ENCODE measurements around the gene ACTR2.
A peak's percentile ranks its signal among the peaks of the same experiment; 100 is the strongest.

Gene ACTR2

DNA sequence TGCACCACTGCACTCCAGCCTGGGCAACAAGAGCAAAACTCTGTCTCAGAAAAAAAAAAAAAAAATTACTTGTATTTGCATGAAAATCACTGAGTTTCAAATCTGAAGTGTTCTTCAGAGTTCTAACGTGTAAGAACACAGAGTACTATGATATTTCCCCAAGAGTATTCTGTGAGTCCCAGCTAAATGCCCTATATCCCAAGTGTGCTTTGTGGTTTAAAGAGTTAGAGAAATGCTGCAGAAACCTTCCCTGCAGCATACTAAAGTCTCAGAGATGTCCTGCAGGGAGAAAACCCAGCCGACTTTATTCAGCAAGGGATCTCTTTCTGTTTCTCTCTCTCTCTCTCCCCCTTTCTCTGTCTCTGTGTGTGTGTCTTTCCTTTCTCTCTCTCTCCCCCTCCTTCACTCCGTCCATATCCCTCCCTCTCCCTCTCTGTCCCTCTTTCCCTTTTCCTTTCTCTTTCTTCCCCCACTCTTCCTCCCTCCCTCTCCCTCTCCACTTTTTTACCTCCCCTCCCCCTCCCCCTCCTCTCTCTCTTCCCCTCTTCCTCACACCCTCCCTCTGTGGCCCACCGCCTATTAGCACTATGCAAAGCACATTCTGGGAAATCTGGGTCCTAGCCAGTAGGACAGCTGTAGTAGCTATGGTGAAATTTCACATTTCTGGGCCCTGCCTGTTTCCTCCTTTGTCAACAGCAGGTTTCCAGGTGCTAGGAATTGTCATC, 54.2 kb downstream of the ACTR2 start:
- DNase-seq: no peak

DNA sequence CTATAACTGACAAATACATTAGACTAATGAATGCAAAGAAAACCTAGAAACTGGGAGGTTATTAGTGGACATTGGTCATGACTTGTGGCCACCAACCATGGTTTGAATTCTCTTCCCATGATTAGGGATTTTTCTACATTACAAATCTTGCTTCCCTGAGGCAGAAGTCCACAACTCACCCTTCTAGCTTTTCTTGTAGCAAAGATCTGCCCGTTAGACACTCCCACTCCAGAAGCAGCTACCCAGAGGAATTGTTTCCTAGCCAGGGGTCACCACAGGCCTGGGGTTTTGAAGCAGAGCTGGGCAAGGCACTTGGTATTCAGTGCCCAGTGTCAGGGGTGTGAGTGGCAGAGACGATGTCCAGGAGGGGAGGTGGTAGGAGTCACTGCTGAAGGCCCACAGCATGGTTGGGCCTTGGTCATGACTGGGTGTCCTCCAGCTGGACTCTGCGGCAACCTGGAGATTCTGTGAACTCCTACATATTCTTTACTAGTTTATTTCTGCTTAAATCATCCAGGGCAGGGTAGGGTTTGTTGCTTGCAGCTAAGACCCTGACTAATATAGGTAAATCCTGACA, 54.9 kb downstream of the ACTR2 start:
- no peak for DNase-seq

DNA sequence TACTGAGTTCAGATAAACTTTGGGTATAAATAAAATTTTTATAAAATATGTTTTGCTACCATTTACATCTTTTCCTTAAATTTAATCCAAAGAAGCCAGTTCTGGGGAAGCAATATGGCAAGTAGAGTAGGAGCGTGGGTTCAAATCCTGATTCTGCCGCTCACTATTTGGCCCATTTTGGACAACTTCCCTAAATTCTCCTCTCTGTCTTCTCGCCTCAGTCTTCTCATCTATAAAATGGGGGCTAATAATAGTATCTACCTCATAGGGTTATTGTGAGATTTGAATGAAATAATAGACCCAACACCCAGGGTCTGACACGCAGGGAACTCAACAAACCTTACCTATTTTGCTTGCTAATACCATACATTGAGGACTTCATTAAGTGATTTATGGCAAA, 59.7 kb downstream of the ACTR2 start:
- no peak for DNase-seq

DNA sequence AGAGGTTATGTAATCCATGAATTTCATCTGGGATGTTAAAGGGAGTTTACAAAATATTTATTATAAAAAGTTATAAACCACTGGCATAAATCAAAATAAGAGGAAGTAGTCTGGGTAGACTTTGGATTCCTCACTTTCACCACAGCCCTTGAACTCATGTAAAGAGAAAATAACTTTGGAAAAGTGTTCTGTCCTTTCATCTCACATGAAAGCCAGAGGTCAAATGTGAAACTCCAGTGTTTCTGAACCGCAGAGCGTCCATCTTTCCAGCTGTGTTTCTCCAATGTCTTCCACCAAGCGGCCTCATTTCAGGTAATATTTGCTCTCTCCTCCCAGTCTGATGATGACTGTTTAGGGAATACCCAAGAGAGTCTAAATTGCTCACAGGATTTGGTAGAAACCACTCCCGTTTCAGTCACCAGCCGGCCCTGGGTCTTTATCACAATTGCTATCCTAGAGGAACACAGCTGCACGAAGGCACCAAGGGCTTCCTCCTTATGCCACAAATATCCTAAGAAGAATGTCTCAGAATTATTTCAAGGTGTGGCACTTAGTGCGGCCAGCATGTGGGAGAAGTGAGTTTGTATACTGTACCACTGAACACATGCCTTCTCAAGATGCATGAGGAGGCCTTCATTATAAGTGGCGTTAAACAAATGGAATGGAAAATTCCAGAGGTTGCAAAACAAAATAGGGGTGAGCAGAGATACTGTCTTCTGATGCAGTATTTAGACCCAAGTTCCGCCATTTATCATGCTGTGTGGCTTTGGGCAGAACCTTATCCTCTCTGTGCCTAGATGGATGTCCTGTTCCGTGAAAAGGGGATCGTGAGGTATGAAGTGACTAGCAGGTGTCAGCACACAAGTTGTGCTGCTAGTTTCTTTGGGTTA, 63.8 kb downstream of the ACTR2 start:
- no peak for DNase-seq

DNA sequence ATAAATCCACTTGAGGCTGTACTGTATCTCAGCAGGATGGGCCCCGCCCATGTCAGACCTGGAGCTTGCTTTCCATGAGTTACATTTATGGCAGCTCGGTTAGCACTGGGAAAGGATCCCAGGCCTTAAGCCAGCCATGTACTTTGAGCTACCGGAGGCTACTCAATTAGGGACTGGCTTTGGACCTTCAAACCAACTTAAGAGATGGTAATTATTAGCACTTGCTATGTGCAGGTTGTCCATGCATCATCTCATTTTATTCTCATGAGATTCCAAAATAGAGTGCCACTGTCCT, 64.4 kb downstream of the ACTR2 start:
- DNase-seq: no peak

DNA sequence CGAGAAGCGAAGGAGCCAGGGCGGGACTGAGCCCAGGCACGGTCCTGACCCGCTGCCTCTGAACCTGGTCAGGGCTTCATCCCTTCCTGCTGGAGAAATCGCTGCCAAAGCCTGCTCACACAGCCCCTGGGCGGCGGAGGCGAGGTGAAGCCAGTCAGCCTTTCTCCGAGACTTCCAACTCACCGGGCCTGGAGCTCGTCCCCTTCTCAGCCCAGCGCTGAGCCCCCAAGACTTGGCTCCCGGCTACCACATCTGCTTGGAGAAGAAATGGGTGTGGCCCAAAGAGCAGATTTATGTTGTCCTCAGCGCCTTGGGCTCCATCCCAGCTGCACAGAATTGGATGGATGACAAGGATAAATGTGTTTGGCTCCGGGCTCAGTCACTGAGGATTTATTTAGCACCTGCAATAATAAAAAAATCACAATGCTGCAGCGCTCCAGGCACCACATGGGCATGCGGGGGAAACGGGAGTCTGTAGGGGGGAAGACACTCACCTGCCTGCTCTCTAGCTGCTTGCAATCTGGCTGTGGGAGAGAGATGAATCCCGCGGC, 64.9 kb downstream of the ACTR2 start:
- no peak for DNase-seq

DNA sequence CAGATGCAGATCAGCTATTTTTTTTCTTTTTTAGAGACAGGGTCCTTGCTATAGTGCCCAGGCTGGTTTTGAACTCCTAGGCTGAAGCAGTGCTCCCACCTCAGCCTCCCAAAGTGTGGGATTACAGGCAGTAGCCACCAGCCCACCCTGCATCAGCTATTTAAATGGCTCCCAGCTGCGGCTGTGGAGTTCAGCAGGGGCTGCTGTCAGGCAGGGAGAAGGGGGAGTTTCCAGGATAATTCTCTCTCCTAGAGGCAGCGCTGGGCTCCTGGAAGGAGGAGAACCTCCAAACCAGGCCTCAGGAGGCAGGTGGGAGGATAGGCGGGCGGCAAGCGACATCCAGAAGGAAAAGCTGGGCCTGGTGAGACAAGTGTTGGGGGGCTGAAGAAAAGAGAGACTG, 65.7 kb downstream of the ACTR2 start:
- no peak for DNase-seq

DNA sequence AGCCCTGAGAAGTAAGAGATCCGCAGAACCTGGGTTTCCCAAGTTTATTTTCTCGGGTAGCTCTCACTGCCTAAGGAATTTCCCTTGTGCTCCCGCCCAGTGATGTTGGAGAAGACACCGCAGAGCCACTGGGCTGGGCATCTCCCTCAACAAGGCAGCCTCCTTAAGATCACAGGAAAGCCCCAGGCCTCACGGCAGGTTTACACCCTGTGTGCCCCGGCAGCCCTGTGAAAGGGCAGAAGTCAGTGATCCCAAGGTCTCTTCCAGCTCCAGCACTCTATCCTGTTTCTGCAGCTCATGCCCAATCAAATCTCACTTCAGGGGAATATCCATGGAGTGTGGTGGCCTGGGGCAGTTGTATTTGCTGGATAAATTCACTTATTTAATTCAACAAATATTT, 66.5 kb downstream of the ACTR2 start:
- DNase-seq: no peak

DNA sequence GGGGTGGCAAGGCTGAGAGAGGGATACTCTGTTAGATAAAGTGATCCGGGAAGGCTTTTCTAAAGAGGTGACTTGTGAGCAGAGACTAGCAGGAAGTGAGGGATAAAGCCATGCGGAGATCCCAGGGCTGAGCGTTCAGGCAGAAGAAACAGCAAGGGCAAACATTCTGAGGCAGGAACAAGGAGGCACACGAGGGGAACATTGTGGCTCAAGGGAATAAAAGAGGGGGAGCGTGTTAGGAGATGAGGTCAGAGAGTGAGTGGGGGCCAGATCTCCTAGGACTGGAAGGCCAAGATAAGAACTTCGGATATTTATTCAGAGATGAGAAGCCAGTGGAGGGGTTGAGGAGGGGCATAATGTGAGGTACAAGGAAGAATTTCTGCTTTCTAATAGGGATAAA, 67.1 kb downstream of the ACTR2 start:
- DNase-seq: no peak

DNA sequence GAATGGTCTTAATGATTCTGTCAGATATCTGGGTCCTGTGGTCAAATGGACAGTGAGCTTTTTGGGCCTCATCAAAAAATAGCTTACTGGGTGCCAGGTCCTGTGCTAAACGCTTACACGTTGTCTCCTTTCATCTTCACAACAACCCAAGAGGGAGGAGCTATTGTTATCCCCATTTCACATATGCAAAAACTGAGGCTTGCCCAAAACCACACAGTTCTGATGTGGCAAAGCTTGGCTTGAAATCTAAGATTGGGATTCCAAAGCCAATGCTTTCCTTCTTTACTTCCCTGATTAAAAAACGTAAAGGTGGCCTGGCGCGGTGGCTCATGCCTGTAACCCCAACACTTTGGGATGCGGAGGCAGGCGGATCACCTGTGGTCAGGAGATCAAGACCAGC, 69.3 kb downstream of the ACTR2 start:
- no peak for DNase-seq

DNA sequence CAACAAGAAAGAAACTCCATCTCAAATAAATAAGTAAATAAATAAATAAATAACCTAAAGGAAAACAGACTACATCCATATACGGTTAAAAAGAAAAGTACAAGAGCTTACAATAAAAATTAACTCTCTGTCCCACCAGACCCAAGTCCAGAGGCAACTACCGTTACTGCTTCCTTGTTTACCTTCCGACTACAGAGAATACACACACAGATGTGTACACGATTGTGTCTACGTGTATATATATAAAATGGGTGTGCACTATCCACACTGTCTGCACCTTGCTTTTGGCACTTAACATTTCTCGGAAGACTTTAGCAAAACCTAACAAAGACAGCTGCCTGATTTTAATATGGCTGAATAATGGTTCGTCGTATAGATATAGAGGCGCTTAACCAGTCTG, 69.9 kb downstream of the ACTR2 start:
- no peak for DNase-seq

DNA sequence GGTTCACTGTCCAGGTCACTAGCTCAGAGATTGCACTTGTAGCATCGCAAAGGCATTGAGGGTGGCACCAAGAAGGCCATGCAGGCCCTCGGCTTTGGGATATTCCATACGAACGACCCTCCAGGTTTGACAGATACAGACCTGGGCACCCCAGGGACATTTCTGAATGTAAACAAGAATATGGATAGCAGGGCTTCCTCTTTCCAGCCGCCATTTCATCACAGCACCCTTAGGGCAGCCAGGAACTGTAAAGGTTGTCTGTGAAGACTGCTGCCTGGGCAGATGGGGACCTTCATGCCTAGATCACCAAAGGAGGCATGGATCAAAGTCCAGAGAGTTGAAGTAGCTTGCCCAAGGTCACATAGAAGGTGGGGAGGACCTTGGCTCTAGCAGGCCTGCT, 70.5 kb downstream of the ACTR2 start:
- DNase-seq: no peak

DNA sequence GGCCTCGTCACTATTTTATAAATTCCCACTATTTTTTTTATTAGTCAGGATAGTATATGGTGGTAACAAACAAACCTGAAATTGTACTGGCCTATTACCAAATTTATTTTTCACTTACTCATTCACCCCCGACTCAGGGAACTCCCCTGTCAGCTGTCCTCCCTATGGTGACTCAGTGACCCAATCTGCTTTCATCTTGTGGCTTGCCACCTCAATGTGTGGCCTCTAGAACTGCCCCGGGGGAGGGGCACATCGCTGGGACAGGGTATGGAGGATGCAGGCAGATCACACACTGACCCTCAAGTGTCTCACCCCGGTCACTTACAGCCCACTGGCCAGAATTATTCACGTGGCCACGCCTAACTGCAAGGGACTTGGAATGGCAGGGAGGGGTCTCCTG, 71.6 kb downstream of the ACTR2 start:
- peak; percentile 78 for DNase-seq

DNA sequence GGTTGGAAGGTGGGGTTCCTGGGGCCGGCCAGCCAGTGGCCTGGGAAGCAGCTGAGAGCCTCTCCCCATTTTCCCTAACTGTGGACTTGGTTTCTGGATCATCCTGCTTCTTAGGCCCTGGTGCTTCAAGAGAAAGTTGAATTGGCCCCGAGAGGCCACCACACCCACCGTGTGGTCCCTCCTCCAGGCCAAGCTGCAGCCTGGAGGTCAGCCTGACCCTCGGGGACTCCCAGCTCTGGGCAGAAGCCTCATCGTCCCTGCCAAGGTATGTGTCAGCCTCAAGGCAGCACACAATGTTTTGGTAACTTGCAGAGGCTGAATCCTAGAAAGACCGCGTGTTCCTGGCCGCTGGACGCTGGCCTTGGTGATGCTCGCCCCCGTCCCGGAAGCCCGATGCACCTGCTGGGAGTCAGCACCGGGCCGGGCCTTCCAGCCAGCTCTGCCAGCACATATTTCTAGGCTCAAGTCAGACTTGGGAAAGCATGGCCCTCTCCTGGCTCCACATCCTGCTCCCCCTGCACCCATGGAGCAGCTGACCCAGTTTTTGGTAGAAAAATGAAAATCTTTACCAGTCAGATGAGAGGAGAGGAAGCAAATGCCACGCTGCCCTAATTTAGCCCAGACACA, 72.6 kb downstream of the ACTR2 start:
- DNase-seq: no peak

DNA sequence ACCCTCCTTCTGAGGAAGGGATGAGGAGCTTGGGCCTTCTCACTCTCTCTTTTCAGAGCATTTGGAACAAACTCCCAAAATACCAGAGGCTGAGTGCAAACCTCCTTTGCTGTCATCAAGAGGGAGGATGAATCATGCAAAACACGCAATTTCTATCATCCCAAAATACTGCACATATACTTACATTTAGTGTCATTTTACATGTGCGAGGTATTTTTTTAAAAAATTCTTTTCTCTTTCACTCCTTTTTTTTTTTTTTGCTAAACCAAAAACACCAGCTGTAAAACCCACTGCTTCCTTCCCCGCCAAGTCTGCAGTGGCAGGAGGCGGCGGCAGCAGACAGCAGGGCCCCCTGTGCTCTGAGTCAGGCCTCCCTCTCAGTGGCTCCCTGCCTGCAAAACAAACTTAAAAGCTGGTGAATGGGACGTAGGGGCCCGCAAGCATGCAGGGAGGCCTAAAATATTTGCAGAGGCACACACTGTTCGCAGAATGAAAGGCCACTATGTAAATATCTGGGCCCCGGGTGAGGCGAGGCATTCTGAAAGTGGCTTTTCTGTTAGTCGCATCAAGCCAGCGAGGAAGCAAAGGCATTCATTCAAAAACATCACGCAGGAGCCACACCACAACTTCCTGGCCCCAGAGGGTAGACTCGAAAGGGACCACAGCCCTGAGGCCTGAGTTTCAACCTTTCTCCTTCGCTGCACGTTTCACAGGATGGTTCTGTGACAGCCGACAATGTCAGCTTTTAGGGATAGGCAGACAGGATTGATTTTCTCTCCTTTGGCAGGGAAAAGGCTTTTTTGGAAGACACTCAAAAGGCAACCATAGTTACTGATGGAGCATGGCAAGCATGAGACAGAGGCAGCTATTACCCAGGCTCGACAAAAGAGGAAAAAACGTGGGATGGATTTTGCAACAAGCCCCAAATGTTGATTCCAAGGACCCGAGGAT, 73.4 kb downstream of the ACTR2 start:
- peak; percentile 82 for DNase-seq

DNA sequence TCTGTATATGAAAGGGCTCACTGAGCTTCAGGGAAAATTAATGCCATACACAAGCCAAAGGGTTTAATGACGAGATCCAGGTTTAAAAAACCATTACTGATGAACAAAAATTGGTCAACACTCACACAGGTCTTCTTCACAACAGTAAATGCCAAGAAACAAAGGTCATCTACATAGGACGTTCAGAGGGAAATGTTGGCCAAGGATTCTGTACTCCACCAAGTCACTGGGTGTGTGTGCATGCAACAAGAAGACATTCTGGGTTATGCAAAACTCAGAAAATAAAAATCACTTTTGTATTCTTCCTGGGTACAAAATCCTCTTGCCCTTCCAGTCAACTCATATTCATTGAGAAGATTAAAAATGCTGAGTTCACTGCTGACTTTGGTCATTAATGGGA, 78.3 kb downstream of the ACTR2 start:
- no peak for DNase-seq

DNA sequence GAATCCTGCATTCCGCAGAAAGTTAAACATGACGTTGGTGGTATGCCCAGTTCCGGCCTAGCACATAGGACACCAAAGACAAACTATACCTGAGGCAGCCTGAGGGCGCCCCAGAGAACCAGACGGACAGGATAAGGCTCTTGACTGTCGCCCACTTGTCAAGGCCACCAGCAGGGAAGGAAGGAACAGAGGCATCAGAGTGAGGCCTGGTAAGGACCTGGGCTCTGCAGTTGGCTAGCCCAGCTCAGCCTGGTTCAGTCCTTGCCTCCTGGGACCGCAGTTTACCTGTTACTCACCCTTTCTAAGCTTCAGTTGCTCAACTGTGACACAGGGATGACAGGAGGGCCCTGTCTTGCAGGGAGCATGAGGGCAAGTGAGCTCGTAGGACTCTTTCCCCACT, 82.1 kb downstream of the ACTR2 start:
- no peak for DNase-seq

DNA sequence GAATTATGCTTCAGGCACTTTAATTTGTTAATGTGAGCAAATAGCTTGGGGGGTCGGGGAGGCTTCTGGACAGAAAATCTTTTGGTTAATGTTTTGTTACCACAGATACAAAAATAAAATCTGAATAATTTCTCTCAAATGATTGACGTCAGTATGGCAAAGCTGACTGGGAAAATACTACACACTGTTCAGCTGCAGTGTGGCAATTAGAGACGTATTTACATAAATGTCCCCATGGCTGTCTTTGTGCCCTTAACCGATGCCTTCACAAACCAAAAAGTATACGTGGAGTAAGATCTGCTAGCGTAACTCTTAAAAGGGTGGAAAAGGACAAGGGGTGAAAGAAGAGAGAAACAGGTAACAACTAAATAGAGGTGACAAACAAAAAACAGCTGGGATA, 83.4 kb downstream of the ACTR2 start:
- DNase-seq: no peak

DNA sequence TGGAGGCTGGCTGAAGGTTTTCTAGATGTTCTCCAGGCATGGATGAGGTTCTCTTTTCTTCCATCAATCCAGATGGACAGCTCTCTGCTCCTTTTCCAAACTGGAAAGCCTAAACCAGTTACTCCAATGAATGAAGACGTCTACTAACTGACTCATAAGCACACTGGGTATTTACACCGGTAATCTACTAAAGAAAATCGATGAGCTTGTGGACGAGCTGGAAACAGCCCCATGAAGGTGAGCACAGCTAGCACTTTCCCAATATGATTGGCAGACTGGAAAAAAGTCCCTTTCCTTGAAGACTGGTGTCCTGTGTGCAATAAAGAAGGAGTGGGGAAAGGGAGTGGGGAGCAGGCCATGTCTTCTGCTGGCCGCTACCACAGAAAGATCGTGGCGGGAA, 84.0 kb downstream of the ACTR2 start:
- DNase-seq: no peak

DNA sequence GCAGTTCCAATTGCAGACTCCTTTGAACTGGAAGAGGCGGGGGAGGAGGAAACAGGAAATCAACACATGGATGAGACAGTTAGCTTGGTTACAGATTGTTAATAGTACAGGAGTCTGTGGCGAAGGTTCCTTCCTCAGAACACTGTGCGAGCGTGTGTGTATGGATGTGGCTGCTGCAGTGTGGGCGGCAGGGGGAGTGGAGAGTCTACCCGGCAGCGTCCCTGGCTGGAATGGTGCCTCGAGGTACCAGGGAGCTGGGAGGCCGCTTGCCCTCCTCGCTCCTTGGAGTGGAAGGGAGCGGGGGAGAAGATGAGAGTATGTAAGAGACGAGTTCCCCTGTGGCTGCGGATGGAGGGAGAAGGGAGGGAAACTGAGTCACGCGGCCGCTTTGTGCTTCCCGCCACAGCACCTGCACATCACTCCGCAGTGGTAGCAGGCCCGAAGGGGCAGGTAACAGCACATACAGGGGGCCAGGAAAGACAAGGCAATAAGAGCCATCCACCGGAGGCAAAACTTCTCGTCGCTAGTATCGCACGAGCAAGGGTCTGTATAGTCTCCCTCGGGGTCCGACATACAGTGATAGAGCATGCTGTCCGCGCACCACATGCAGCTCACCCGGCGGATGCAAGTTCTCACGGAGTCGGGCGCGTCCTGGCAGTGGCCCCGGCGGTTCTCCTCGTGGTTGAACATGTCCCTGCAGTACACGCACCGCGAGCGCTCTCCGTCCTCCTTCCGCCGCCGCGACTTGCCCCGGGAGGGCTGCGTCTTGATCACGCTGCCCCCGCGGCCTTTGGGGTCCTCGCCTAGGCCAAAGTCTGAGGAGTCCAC, 85.7 kb downstream of the ACTR2 start:
- DNase-seq: no peak

DNA sequence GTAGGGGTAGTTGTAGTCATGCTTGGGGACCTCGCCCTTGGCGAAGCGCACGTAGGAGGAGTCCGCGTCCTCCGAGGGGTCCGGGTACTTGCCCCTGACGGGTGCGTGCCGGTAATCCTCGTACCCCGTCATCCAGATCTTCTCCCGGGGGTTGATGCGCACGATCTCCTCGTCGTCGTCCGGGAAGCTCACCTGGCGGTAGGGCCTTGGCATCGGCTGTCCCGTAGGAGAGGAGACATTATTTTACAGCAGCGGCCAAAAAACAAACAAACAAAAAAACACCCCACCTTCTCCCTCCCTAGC, 86.3 kb downstream of the ACTR2 start:
- no peak for DNase-seq
